Renal cortex interstitium (tissue), 11 donors: Measurements from ENCODE around the gene HLA-F. TPM values are rescaled to one million over a fixed set of nuclear protein-coding genes. Genes with fewer than 3 reads are reported as not detected.

Experiments used
- DNase-seq, 11 donors: peaks; one replicate each; pipeline ENCODE4 v3.0.0-alpha.2; 2013; ENCODE audit warnings: low read depth in 9 of 11, low spot score in 4 of 11; ENCODE audit errors: extremely low read depth in 1 of 11
- polyA plus RNA-seq, 3 donors: library from polyadenylated mRNA; unstranded; fragments of 120-200 nt; gene quantifications; one replicate each; pipeline ENCODE4 v1.2.1, GENCODE V29; 2013; ENCODE audit not compliant: insufficient read length in 3 of 3

Gene HLA-F
- polyA plus RNA-seq, 3 donors, result 3.1 to 11.4 (median 4.9) TPM

DNA sequence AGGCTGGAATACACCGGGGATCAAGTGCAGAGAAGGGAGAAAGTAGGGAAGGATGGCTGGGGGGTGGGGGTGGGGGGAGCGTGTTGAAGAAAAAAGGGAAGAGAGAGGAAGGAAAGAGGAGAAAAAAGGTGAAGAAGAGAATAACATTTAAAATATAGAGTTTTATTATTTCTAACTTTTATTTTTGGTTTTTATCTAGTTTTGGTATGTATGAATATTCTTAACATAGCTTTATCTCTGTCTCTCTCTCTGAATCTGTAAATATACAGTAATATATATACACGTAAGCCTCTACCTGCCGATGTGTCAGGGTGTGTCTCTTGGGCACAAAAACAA lies 30.0 kb downstream of the HLA-F start:
- DNase-seq, result no peak

GRCh38 chr6:29755295-29755871 lies 32.1 kb downstream of the HLA-F start:
- DNase-seq, result no peak

DNA sequence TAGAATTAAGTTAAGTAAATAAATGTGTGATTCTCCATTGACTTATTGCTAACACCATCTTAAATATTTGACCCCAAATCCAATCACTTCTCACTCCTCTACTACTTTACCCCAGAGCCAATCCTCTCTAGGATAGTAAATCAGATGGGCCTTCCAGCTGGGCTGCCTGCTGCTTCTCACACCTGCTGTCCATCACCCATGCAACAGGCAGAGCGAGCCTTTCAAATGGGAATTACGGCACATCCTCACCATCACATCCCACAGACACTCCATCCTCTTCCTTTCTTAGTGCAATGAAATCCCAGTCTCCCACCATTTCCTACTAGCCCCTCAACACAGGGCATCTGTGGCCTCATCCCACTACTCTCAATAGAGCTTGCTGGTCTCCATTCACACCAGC lies 34.0 kb downstream of the HLA-F start:
- no peak for DNase-seq

- no peak for DNase-seq
Observed at GRCh38 chr6:29757701-29758293, 34.6 kb downstream of the HLA-F start.

DNA sequence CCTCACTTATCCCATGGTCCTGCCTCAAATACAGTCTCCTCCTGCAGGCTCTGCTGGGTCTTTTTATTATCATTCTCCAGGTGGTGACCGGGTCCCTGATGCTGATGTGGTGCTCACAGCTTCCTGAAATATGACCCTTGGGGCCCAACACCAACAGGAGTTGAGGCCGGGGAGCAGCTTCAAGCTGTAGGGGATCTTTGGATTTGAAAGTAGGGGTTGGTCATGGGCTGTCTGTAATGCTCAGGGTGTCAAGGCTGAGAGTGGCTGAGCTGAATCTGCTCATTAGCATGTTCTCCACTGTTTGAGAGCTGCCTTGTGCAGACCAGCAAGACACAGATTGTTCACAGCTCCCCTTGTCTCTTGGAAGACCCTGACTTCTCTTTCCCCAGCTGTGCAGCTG lies 35.5 kb downstream of the HLA-F start:
- no peak for DNase-seq

- no peak for DNase-seq
Observed at GRCh38 chr6:29759457-29759856, 36.2 kb downstream of the HLA-F start.

DNA sequence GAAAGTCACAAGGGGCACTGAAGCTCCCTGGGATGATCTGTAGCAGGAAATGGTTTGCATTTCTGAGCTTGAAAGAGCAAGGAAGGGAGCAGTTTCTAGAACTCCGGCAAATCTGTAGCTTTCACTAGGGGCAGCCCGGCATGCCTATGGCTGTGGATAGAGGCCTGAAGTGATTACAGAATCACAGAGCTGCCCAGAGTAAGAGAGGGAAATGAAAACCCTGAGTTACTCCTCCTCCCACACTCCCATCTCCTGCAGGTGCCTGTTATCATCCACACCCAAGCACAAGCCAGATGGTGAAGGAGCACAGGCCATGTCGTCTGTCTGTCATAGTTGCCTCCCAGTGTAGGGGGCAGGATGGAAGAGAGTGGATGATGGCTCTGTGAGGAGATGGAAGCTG lies 37.1 kb downstream of the HLA-F start:
- no peak for DNase-seq

GRCh38 chr6:29762051-29762450 lies 38.8 kb downstream of the HLA-F start:
- DNase-seq, result no peak

GRCh38 chr6:29762781-29763214 lies 39.6 kb downstream of the HLA-F start:
- no peak for DNase-seq

- DNase-seq, result no peak
Observed at GRCh38 chr6:29763491-29764289, 40.5 kb downstream of the HLA-F start.

- no peak for DNase-seq
Observed at GRCh38 chr6:29764422-29765196, 41.4 kb downstream of the HLA-F start.

DNA sequence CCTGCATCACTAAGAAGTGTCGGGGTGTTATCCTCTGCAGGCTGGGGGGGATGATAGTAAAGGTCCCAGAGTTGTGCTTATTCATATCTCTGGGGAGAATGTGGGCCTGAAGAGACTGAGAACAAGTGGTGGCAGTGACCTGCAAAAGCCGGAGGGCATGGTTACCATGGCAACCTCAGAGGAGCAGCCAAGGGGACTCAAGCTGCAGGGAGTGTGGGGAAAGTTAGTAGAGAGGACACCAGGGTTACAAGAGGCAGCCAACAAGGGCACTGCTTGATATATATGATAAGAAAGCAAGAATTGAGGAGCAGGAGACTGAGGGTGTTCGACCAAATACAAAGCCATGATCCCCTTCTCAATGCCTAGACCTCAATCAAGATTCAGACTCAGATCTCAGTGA lies 46.1 kb downstream of the HLA-F start:
- no peak for DNase-seq

- DNase-seq, result no peak
Observed at GRCh38 chr6:29770306-29770705, 47.1 kb downstream of the HLA-F start.

- no peak for DNase-seq
Observed at GRCh38 chr6:29776684-29777083, 53.5 kb downstream of the HLA-F start.

Other genes starting within 250 kb of the HLA-F start
- gene MAS1L, start 235.5 kb upstream of the HLA-F start, polyA plus RNA-seq, result not detected
- 1 to 10 TPM in 1 of 3 donors, under 1 TPM in 2; 0.52 to 1.3 (median 0.90) TPM for gene UBD, start 163.7 kb upstream of the HLA-F start, polyA plus RNA-seq
- under 1 TPM; 0.11 to 0.13 (median 0.11) TPM for gene OR2H2, start 138.3 kb upstream of the HLA-F start, polyA plus RNA-seq
- 100 to 1,000 TPM in 1 of 3 donors, 10 to 100 TPM in 2; 66.8 to 109 (median 70.0) TPM for gene GABBR1, start 90.3 kb upstream of the HLA-F start, polyA plus RNA-seq
- under 1 TPM in 1 of 3 donors, not detected in 2; 0.20 TPM for gene MOG, start 66.3 kb upstream of the HLA-F start, polyA plus RNA-seq
- under 1 TPM in 2 of 3 donors, not detected in 1; 0.22 to 0.28 TPM for gene ZFP57, start 42.3 kb upstream of the HLA-F start, polyA plus RNA-seq
- gene HLA-G, start 104.4 kb downstream of the HLA-F start, polyA plus RNA-seq, result 1 to 10 TPM; 4.5 to 7.4 (median 5.4) TPM
- 100 to 1,000 TPM; 128 to 197 (median 176) TPM for gene HLA-A, start 219.1 kb downstream of the HLA-F start, polyA plus RNA-seq